Gastroesophageal sphincter (tissue), 4 donors: ENCODE results near the gene PRKRIP1. TPM values are rescaled to one million over a fixed set of nuclear protein-coding genes. Genes with fewer than 3 reads are reported as not detected.

Experiments
- ATAC-seq: fragments of 150-250 bp; one replicate; pipeline ENCODE4 v1.9.1; 2016; ENCODE audit warnings: mild to moderate bottlenecking, moderate library complexity
- H3K27ac ChIP-seq, 4 donors: fragments of 200-600 bp; sonication (generic) in 3 of 4; 1 replicate in 3 of 4; 2 replicates in 1 of 4; pipeline ENCODE4 v1.5.1; 2016 to 2019
- H3K27me3 ChIP-seq: fragments of 200-600 bp; sonication (generic); one replicate; pipeline ENCODE4 v1.5.1; 2019
- H3K36me3 ChIP-seq, 2 donors: fragments of 200-600 bp; sonication (generic); one replicate each; pipeline ENCODE4 v1.5.1; 2019; ENCODE audit warnings: control low read depth in 1 of 2
- H3K4me1 ChIP-seq, 3 donors: fragments of 200-600 bp; sonication (generic); 1 replicate in 2 of 3; 2 replicates in 1 of 3; pipeline ENCODE4 v1.5.1; 2016 to 2019; ENCODE audit warnings: control low read depth in 2 of 3
- H3K4me3 ChIP-seq, 2 donors: fragments of 200-600 bp; sonication (generic); one replicate each; pipeline ENCODE4 v1.5.1; 2019; ENCODE audit warnings: mild to moderate bottlenecking in 1 of 2, moderate library complexity in 1 of 2
- H3K9me3 ChIP-seq, 3 donors: fragments of 200-600 bp; sonication (generic); one replicate each; pipeline ENCODE4 v1.5.1; 2017 to 2019; ENCODE audit warnings: control low read depth in 2 of 3
- EP300 ChIP-seq: sonication (generic); formaldehyde crosslinking; IDR thresholded peaks from one replicate; pipeline ENCODE4 v1.6.1; 2017; ENCODE audit warnings: antibody characterized with exemption, mild to moderate bottlenecking
- POLR2A ChIP-seq, 2 donors: fragments of 450-650 bp; IDR thresholded peaks; one replicate each; pipeline ENCODE4 v1.6.1; 2017; ENCODE audit warnings: antibody characterized with exemption in 2 of 2, mild to moderate bottlenecking in 2 of 2, moderate library complexity in 1 of 2
- POLR2AphosphoS5 ChIP-seq: sonication (generic); formaldehyde crosslinking; IDR thresholded peaks from one replicate; pipeline ENCODE4 v1.6.1; 2017; ENCODE audit warnings: antibody characterized with exemption
- WGBS, 2 donors: methylation state at CpG; one replicate each; pipeline ENCODE4 v1.1.5; 2018; ENCODE audit warnings: low coverage in 1 of 2; 5-methylcytosine and 5-hydroxymethylcytosine counted together
- total RNA-seq, 4 donors: library from RNA; depleted of rRNA; stranded (reverse); fragments of >200 nt; gene quantifications; one replicate each; pipeline ENCODE4 v1.1.0, GENCODE V29; 2016
- TF ChIP-seq, protein P1 (sequence below), 4 experiments: fragments of 200-600 bp in 2 of 4; fragments of 450-650 bp in 2 of 4; sonication (generic) in 1 of 4; IDR thresholded peaks; one replicate each; pipeline ENCODE4 v1.5.1; 2017 to 2019; ENCODE audit warnings: antibody characterized with exemption in 4 of 4, mild to moderate bottlenecking in 2 of 4, moderate library complexity in 2 of 4

PRKRIP1 gene
- total RNA-seq, 4 donors from 2014 or later, result 11.7 to 48.7 (median 24.4) TPM

GRCh38 chr7:102439963-102440795 lies 44.0 kb downstream of the PRKRIP1 start:
- Histone ChIP-seq H3K27me3 (no peaks in the 10 kb centered on the region), H3K9me3 (no peaks in the 10 kb centered on the region), H3K4me1 (peaks cover 0 to 5% (median 0%) of the 10 kb centered on the region in 3 donors), H3K27ac (no peak overlapping the region), H3K36me3 (peaks cover 0 to 11% of the 10 kb centered on the region in 2 donors), H3K4me3 (no peak overlapping the region)
- 69 to 72% methylated on average over 12 to 14 of the region's 17 CpGs for WGBS, 2 donors
- no peak for TF ChIP-seq POLR2AphosphoS5
- TF ChIP-seq EP300, result no peak
- TF ChIP-seq, protein P1, sequence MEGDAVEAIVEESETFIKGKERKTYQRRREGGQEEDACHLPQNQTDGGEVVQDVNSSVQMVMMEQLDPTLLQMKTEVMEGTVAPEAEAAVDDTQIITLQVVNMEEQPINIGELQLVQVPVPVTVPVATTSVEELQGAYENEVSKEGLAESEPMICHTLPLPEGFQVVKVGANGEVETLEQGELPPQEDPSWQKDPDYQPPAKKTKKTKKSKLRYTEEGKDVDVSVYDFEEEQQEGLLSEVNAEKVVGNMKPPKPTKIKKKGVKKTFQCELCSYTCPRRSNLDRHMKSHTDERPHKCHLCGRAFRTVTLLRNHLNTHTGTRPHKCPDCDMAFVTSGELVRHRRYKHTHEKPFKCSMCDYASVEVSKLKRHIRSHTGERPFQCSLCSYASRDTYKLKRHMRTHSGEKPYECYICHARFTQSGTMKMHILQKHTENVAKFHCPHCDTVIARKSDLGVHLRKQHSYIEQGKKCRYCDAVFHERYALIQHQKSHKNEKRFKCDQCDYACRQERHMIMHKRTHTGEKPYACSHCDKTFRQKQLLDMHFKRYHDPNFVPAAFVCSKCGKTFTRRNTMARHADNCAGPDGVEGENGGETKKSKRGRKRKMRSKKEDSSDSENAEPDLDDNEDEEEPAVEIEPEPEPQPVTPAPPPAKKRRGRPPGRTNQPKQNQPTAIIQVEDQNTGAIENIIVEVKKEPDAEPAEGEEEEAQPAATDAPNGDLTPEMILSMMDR (IDR thresholded peaks at IDR 0.05), result no peak
- no peak for TF ChIP-seq POLR2A (IDR thresholded peaks at IDR 0.05)
- ATAC-seq, result peak; percentile 71

DNA sequence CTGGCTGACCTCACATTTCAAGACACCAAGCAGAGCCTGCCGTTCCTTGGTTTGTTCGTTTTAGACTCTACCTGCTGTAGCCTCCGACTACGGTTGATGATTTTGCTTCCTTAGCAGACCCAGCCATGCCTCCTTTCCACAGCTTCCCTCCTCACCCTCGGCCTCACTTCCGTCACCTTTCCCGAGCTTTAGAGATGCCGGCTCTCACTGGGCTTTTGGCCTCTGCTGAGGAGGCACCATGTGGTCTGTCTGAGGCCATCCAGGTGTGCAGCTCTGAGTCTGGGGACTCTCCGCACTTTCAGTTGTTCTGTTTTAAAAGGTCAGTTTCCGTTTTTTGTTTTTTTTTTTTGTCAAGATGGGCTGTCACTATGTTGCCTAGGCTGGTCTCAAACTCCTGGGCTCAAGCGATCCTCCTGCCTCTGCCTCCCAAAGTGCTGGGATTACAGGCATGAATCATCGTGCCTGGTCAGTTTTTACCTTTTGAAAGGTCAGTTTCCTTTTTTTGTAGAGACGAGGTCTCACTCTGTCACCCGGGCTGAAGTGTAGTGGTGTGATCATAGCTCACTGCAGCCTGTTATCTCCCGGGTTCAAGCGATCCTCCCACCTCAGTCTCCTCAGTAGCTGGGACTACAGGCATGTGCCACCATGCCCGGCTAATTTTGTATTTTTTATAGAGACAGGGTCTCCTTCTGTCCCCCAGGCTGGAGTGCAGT lies 49.0 kb downstream of the PRKRIP1 start:
- ATAC-seq, result no peak

GRCh38 chr7:102445674-102446071 lies 49.5 kb downstream of the PRKRIP1 start:
- Histone ChIP-seq H3K9me3 (no peaks in the 10 kb centered on the region), H3K27me3 (no peaks in the 10 kb centered on the region), H3K4me1 (no peaks in the 10 kb centered on the region), H3K27ac (no peak overlapping the region), H3K4me3 (no peak overlapping the region), H3K36me3 (peaks cover 0 to 29% of the 10 kb centered on the region in 2 donors)
- no peak for ATAC-seq
- WGBS, 2 donors, result 100% methylated on average over 1 to 2 of the region's 2 CpGs
- TF ChIP-seq POLR2A (IDR thresholded peaks at IDR 0.05), result no peak
- no peak for TF ChIP-seq POLR2AphosphoS5

More for the DNA sequence above, 49.0 kb downstream of the PRKRIP1 start:
- Histone ChIP-seq H3K27ac (no peak overlapping the region), H3K36me3 (peaks cover 0 to 29% of the 10 kb centered on the region in 2 donors), H3K9me3 (no peaks in the 10 kb centered on the region), H3K27me3 (no peaks in the 10 kb centered on the region), H3K4me1 (peaks cover 0 to under 1% (median 0%) of the 10 kb centered on the region in 3 donors), H3K4me3 (no peak overlapping the region)
- WGBS, 2 donors, result 88 to 91% methylated on average over 8 to 13 of the region's 17 CpGs
- TF ChIP-seq EP300, result no peak
- no peak for TF ChIP-seq POLR2A (IDR thresholded peaks at IDR 0.05)
- TF ChIP-seq, protein P1 (IDR thresholded peaks at IDR 0.05), result no peak
- no peak for TF ChIP-seq POLR2AphosphoS5

DNA sequence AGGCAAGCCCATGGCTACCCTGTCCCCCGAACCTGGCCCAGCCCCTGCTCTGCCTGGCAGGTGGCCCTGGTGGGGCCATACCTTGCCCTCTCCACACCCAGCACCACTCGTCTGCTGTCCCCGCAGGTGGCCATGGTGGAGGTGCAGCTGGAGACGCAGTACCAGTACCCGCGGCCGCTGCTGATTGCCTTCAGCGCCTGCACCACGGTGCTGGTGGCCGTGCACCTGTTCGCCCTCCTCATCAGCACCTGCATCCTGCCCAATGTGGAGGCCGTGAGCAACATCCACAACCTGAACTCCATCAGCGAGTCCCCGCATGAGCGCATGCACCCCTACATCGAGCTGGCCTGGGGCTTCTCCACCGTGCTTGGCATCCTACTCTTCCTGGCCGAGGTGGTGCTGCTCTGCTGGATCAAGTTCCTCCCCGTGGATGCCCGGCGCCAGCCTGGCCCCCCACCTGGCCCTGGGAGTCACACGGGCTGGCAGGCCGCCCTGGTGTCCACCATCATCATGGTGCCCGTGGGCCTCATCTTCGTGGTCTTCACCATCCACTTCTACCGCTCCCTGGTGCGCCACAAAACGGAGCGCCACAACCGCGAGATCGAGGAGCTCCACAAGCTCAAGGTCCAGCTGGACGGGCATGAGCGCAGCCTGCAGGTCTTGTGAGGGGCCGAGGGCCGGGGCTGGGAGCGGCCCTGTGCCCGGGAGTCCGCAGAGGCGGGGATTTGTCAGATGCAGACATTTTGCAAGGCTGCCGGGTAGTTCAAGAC lies 50.4 kb downstream of the PRKRIP1 start:
- Histone ChIP-seq H3K9me3 (no peaks in the 10 kb centered on the region), H3K27ac (no peak overlapping the region), H3K4me1 (no peaks in the 10 kb centered on the region), H3K36me3 (peaks cover 0 to 29% of the 10 kb centered on the region in 2 donors), H3K4me3 (no peak overlapping the region), H3K27me3 (no peaks in the 10 kb centered on the region)
- ATAC-seq, result no peak
- whole genome bisulfite sequencing, 2 donors, result 92% methylated on average over 11 of the region's 41 CpGs; no CpG with 5 or more reads in 1 of the 2 donors
- TF ChIP-seq, protein P1 (IDR thresholded peaks at IDR 0.05), result no peak
- no peak for TF ChIP-seq POLR2AphosphoS5
- TF ChIP-seq EP300, result no peak
- no peak for TF ChIP-seq POLR2A (IDR thresholded peaks at IDR 0.05)

GRCh38 chr7:102447311-102447710 lies 51.1 kb downstream of the PRKRIP1 start:
- no peak overlapping the region for H3K27ac ChIP-seq
- H3K4me3 ChIP-seq, result no peak overlapping the region
- no peaks in the 10 kb centered on the region for H3K27me3 ChIP-seq
- H3K9me3 ChIP-seq, result no peaks in the 10 kb centered on the region
- TF ChIP-seq, protein P1 (IDR thresholded peaks at IDR 0.05), result no peak
- no peak for TF ChIP-seq POLR2AphosphoS5
- no peak for TF ChIP-seq POLR2A (IDR thresholded peaks at IDR 0.05)
- TF ChIP-seq EP300, result no peak
- H3K36me3 ChIP-seq, result peaks cover 0 to 29% of the 10 kb centered on the region in 2 donors
- WGBS, 2 donors, result 93% methylated on average over 7 of the region's 14 CpGs; no CpG with 5 or more reads in 1 of the 2 donors
- no peaks in the 10 kb centered on the region for H3K4me1 ChIP-seq
- no peak for ATAC-seq
